Naive thymus-derived CD4-positive, alpha-beta T cell (primary cell): ENCODE measurements around the gene ARAP3. TPM values are rescaled to one million over a fixed set of nuclear protein-coding genes. Genes with fewer than 3 reads are reported as not detected.

Experiments
- ATAC-seq: fragments of 150-1000 bp; cut with Tn5 transposase; 2 replicates; pipeline ENCODE4 v1.10.0; 2021; ENCODE audit warnings: mild to moderate bottlenecking, moderate library complexity
- CTCF ChIA-PET: fragments of 350-600 bp; sonication (Branson Sonifier 250); formaldehyde crosslinking; loops from one replicate; lab custom pipeline; 2021; ENCODE audit warnings: antibody characterized with exemption; lab: Charles Lee
- POLR2A ChIA-PET: fragments of 350-600 bp; sonication (Branson Sonifier 250); formaldehyde crosslinking; loops from one replicate; lab custom pipeline; 2021; ENCODE audit warnings: antibody characterized with exemption, inconsistent platforms; lab: Charles Lee
- DNase-seq, 9 donors: peaks; one replicate each; pipeline versions ENCODE4 v3.0.0 to v3.0.0-alpha.2; 2020 to 2022; ENCODE audit warnings: mixed read lengths in 1 of 9
- H3K27ac ChIP-seq: one replicate; pipeline ENCODE4 v1.7.0; 2013; ENCODE audit warnings: mild to moderate bottlenecking, low read depth, low read length, moderate library complexity
- H3K27me3 ChIP-seq, 2 donors: one replicate each; pipeline ENCODE4 v1.7.0; 2013; ENCODE audit warnings: low read length in 2 of 2, mild to moderate bottlenecking in 2 of 2, moderate library complexity in 2 of 2; ENCODE audit not compliant: control insufficient read depth in 2 of 2, insufficient read depth in 2 of 2
- H3K36me3 ChIP-seq, 3 experiments: 1 replicate in 2 of 3; 2 replicates in 1 of 3; pipeline ENCODE4 v1.7.0; 2013; ENCODE audit warnings: low read length in 3 of 3, mild to moderate bottlenecking in 3 of 3, moderate library complexity in 1 of 3; ENCODE audit not compliant: insufficient read depth in 3 of 3, control insufficient read depth in 2 of 3
- H3K4me1 ChIP-seq, 2 donors: one replicate each; pipeline ENCODE4 v1.7.0; 2013; ENCODE audit warnings: low read length in 2 of 2, mild to moderate bottlenecking in 2 of 2, moderate library complexity in 1 of 2; ENCODE audit not compliant: control insufficient read depth in 2 of 2, insufficient read depth in 2 of 2
- H3K4me3 ChIP-seq: 2 replicates; pipeline ENCODE4 v1.7.0; 2013; ENCODE audit warnings: mild to moderate bottlenecking, low read length
- H3K9me3 ChIP-seq, 3 experiments: 1 replicate in 2 of 3; 2 replicates in 1 of 3; pipeline ENCODE4 v1.7.0; 2013; ENCODE audit warnings: low read length in 3 of 3; ENCODE audit not compliant: control insufficient read depth in 2 of 3
- H3K27ac Mint-ChIP-seq, 9 donors: one replicate each; pipeline ENCODE4 v1.8.0; 2020 to 2022; ENCODE audit warnings: mixed read lengths in 9 of 9, mild to moderate bottlenecking in 8 of 9, moderate library complexity in 5 of 9, inconsistent platforms in 2 of 9
- H3K27me3 Mint-ChIP-seq, 5 donors: one replicate each; pipeline ENCODE4 v1.8.0; 2021 to 2022; ENCODE audit warnings: mixed read lengths in 5 of 5, mild to moderate bottlenecking in 1 of 5
- H3K36me3 Mint-ChIP-seq, 5 donors: one replicate each; pipeline ENCODE4 v1.8.0; 2020 to 2022; ENCODE audit warnings: mixed read lengths in 5 of 5, mild to moderate bottlenecking in 3 of 5, inconsistent platforms in 1 of 5
- H3K4me1 Mint-ChIP-seq, 7 donors: one replicate each; pipeline ENCODE4 v1.8.0; 2020 to 2022; ENCODE audit warnings: mixed read lengths in 7 of 7, mild to moderate bottlenecking in 3 of 7, inconsistent platforms in 1 of 7
- H3K4me3 Mint-ChIP-seq, 10 donors: one replicate each; pipeline ENCODE4 v1.8.0; 2020 to 2022; ENCODE audit warnings: mild to moderate bottlenecking in 10 of 10, mixed read lengths in 10 of 10, moderate library complexity in 6 of 10, inconsistent platforms in 2 of 10
- H3K9me3 Mint-ChIP-seq, 11 donors: one replicate each; pipeline ENCODE4 v1.8.0; 2020 to 2022; ENCODE audit warnings: mixed read lengths in 11 of 11, mild to moderate bottlenecking in 4 of 11, inconsistent platforms in 1 of 11, moderate library complexity in 1 of 11
- intact Hi-C, 2 donors: fragments of 100-400 bp; cut with micrococcal nuclease; formaldehyde crosslinking; loops; one replicate each; pipeline ENCODE4 v1.15.1; 2023
- polyA plus RNA-seq, 2 donors: library from polyadenylated mRNA; unstranded; fragments of 300-500 nt; fragmentation: Illumina TruSeq; gene quantifications; one replicate each; pipeline ENCODE4 v1.2.3, GENCODE V29; 2021
- total RNA-seq, 6 experiments: library from RNA in 5 of 6; stranded (reverse) in 5 of 6; gene quantifications; 1 replicate in 5 of 6; 2 replicates in 1 of 6; pipeline ENCODE4 v1.2.3 and lab custom pipeline; 2021 to 2026

The ARAP3 gene
- total and polyA plus RNA-seq, 7 experiments from 2014 or later, result 1.0 to 15.3 (median 9.8) TPM; not detected in 2

- H3K27me3 ChIP-seq, result no peaks in the 10 kb centered on the region
- POLR2A ChIA-PET, result interaction anchor here (0.9 to 1.8 kb wide), 9 partner anchors 8 to 318 kb away, joined by 3 to 36 read pairs (median 4); partner anchors contain the start of genes DELE1, DIAPH1, HDAC3 and RELL2
- ATAC-seq (no peak), DNase-seq (no peak)
- H3K9me3 Mint-ChIP-seq, result peaks cover 0 to 2% (median 0%) of the 10 kb centered on the region in 11 donors
- H3K4me1 ChIP-seq, result peaks cover 15 to 19% of the 10 kb centered on the region in 2 donors
- H3K9me3 ChIP-seq, result no peaks in the 10 kb centered on the region
- H3K4me3 Mint-ChIP-seq, result peak overlapping the region; percentile 60 to 97 (median 90)
- H3K4me3 ChIP-seq, result peak overlapping the region; percentile 62
- CTCF ChIA-PET, result interaction anchor here (0.9 to 1.9 kb wide), 6 partner anchors 13 to 313 kb away, joined by 3 to 7 read pairs (median 4); partner anchors contain the start of gene DIAPH1
- peaks cover 0 to 7% (median 0%) of the 10 kb centered on the region in 5 donors for H3K27me3 Mint-ChIP-seq
- H3K36me3 ChIP-seq, result peaks cover 0 to 10% (median 8%) of the 10 kb centered on the region in 3 experiments
- intact Hi-C loops, result loop anchor here (1.0 to 5.0 kb wide), 6 partner anchors 13 to 272 kb away; partner anchors contain the start of genes DELE1 (in 2 of the 2), HDAC3 (in 1 of the 2) and RELL2 (in 1 of the 2)
- H3K27ac Mint-ChIP-seq, result peak overlapping the region; percentile 56 to 92 (median 86)
- H3K4me1 Mint-ChIP-seq, result peaks cover 25 to 49% (median 35%) of the 10 kb centered on the region in 7 donors
- peaks cover 0 to 8% (median 2%) of the 10 kb centered on the region in 5 donors for H3K36me3 Mint-ChIP-seq
- peak overlapping the region; percentile 75 for H3K27ac ChIP-seq
Observed at GRCh38 chr5:141651728-141652105, 30.3 kb downstream of the ARAP3 start.

- peak within 1 kb of the TSS; percentile 75 for H3K27ac ChIP-seq
- H3K4me1 ChIP-seq, result peaks cover 15 to 19% of the 10 kb centered on the region in 2 donors
- DNase-seq (peak; percentile 64 to 88 (median 67)), ATAC-seq (peak; percentile 98)
- CTCF ChIA-PET, result interaction anchor here (0.7 to 1.9 kb wide), 9 partner anchors 13 to 318 kb away, joined by 3 to 7 read pairs (median 4); partner anchors contain the start of genes DIAPH1 and RNF14
- H3K4me1 Mint-ChIP-seq, result peaks cover 27 to 51% (median 37%) of the 10 kb centered on the region in 7 donors
- H3K27me3 ChIP-seq, result no peaks in the 10 kb centered on the region
- H3K4me3 Mint-ChIP-seq, result peak within 1 kb of the TSS; percentile 60 to 97 (median 90)
- H3K9me3 Mint-ChIP-seq, result peaks cover 0 to 2% (median 0%) of the 10 kb centered on the region in 11 donors
- H3K27me3 Mint-ChIP-seq, result peaks cover 0 to 4% (median 0%) of the 10 kb centered on the region in 5 donors
- intact Hi-C loops, result loop anchor here (1.0 to 5.0 kb wide), 6 partner anchors 13 to 272 kb away; partner anchors contain the start of genes DELE1 (in 2 of the 2), HDAC3 (in 1 of the 2) and RELL2 (in 1 of the 2)
- H3K4me3 ChIP-seq, result peak within 1 kb of the TSS; percentile 62
- no peaks in the 10 kb centered on the region for H3K9me3 ChIP-seq
- peak within 1 kb of the TSS; percentile 56 to 95 (median 89) for H3K27ac Mint-ChIP-seq
- peaks cover 0 to 16% (median 12%) of the 10 kb centered on the region in 3 experiments for H3K36me3 ChIP-seq
- peaks cover 0 to 11% (median 2%) of the 10 kb centered on the region in 5 donors for H3K36me3 Mint-ChIP-seq
- POLR2A ChIA-PET, result interaction anchor here (0.9 to 1.8 kb wide), 17 partner anchors 9 to 318 kb away, joined by 3 to 36 read pairs (median 4); partner anchors contain the start of genes DELE1, DIAPH1, HDAC3 and RELL2
Observed at GRCh38 chr5:141650851-141651727, 30.9 kb downstream of the ARAP3 start, which contains the start of gene FCHSD1. FCHSD1 (minus strand) TSS chr5:141651418; CDS start chr5:141651368, 50 bp downstream.

- H3K27ac ChIP-seq, result peak overlapping the region; percentile 75
- peak overlapping the region; percentile 52 to 97 (median 78) for H3K4me3 Mint-ChIP-seq
- CTCF ChIA-PET, result interaction anchor here (1.0 kb wide), 1 partner anchor 31 kb away, joined by 3 read pairs; the partner anchor contains the start of gene DIAPH1
- POLR2A ChIA-PET, result interaction anchor here (1.1 to 1.2 kb wide), 2 partner anchors 13 to 57 kb away, joined by 3 to 6 read pairs; partner anchors contain the start of genes HDAC3 and RELL2
- H3K4me1 ChIP-seq, result peaks cover 15 to 19% of the 10 kb centered on the region in 2 donors
- peak overlapping the region; percentile 62 for H3K4me3 ChIP-seq
- H3K9me3 ChIP-seq, result no peaks in the 10 kb centered on the region
- peaks cover 0 to 2% (median 0%) of the 10 kb centered on the region in 11 donors for H3K9me3 Mint-ChIP-seq
- peaks cover 0 to 12% (median 4%) of the 10 kb centered on the region in 5 donors for H3K36me3 Mint-ChIP-seq
- no peak for ATAC-seq
- DNase-seq, result no peak
- H3K27me3 ChIP-seq, result no peaks in the 10 kb centered on the region
- peak overlapping the region; percentile 56 to 95 (median 86) for H3K27ac Mint-ChIP-seq
- peaks cover 0 to 27% (median 17%) of the 10 kb centered on the region in 3 experiments for H3K36me3 ChIP-seq
- intact Hi-C loops, result loop anchor here in 1 of 2 donors (5.0 kb wide), 2 partner anchors 42 to 43 kb away; no protein-coding TSS in a partner anchor
- H3K27me3 Mint-ChIP-seq, result no peaks in the 10 kb centered on the region
- H3K4me1 Mint-ChIP-seq, result peaks cover 27 to 51% (median 42%) of the 10 kb centered on the region in 7 donors
Observed at GRCh38 chr5:141649972-141650371, 32.1 kb downstream of the ARAP3 start.

- Mint-ChIP-seq H3K9me3 (peaks cover 0 to 2% (median 0%) of the 10 kb centered on the region in 11 donors), H3K36me3 (peaks cover 0 to 12% (median 6%) of the 10 kb centered on the region in 5 donors), H3K27ac (peak overlapping the region in 7 of 9 donors; percentile 28 to 87 (median 81)), H3K4me3 (peak overlapping the region in 3 of 10 donors; percentile 53 to 81 (median 60)), H3K27me3 (no peaks in the 10 kb centered on the region), H3K4me1 (peaks cover 27 to 51% (median 44%) of the 10 kb centered on the region in 7 donors)
- Histone ChIP-seq H3K4me1 (peaks cover 15 to 19% of the 10 kb centered on the region in 2 donors), H3K36me3 (peaks cover 0 to 35% (median 17%) of the 10 kb centered on the region in 3 experiments), H3K4me3 (no peak overlapping the region), H3K27me3 (no peaks in the 10 kb centered on the region), H3K27ac (no peak overlapping the region), H3K9me3 (no peaks in the 10 kb centered on the region)
- ATAC-seq, result no peak
- ChIA-PET CTCF (interaction anchor here (1.0 to 1.1 kb wide), 2 partner anchors 30 to 43 kb away, joined by 3 to 4 read pairs; partner anchors contain the start of gene DIAPH1), POLR2A (interaction anchor here (1.1 kb wide), 1 partner anchor 12 kb away, joined by 6 read pairs; the partner anchor contains the start of genes HDAC3 and RELL2)
- intact Hi-C loops, result no loop called here
- no peak for DNase-seq
Observed at GRCh38 chr5:141649056-141649688, 32.9 kb downstream of the ARAP3 start.

- CTCF ChIA-PET, result interaction anchor here (1.1 to 1.6 kb wide), 2 partner anchors 11 to 44 kb away, joined by 4 to 5 read pairs; partner anchors contain the start of genes HDAC3 and RELL2
- peaks cover 0 to 47% (median 17%) of the 10 kb centered on the region in 3 experiments for H3K36me3 ChIP-seq
- ATAC-seq (no peak), DNase-seq (no peak)
- no peaks in the 10 kb centered on the region for H3K9me3 ChIP-seq
- no peak overlapping the region for H3K4me3 ChIP-seq
- H3K4me1 Mint-ChIP-seq, result peaks cover 27 to 44% (median 42%) of the 10 kb centered on the region in 7 donors
- H3K27ac ChIP-seq, result no peak overlapping the region
- intact Hi-C loops, result no loop called here
- H3K27me3 ChIP-seq, result no peaks in the 10 kb centered on the region
- peak overlapping the region in 4 of 9 donors; percentile 4 to 69 (median 45) for H3K27ac Mint-ChIP-seq
- POLR2A ChIA-PET, result interaction anchor here (3.3 kb wide), 1 partner anchor 11 kb away, joined by 24 read pairs; the partner anchor contains the start of genes HDAC3 and RELL2
- H3K36me3 Mint-ChIP-seq, result peaks cover 0 to 12% (median 7%) of the 10 kb centered on the region in 5 donors
- no peak overlapping the region for H3K4me3 Mint-ChIP-seq
- peaks cover 0 to 2% (median 0%) of the 10 kb centered on the region in 11 donors for H3K9me3 Mint-ChIP-seq
- H3K4me1 ChIP-seq, result peaks cover 15 to 19% of the 10 kb centered on the region in 2 donors
- H3K27me3 Mint-ChIP-seq, result no peaks in the 10 kb centered on the region
Observed at GRCh38 chr5:141647851-141648250, 34.2 kb downstream of the ARAP3 start.
